ENCODE measurements around the gene BBC3.
"Not testable (repeated sequence)": the region's sequence is repeated elsewhere in the genome, so short reads cannot be mapped to it uniquely, and the experiment has no call there.

The BBC3 gene

DNA sequence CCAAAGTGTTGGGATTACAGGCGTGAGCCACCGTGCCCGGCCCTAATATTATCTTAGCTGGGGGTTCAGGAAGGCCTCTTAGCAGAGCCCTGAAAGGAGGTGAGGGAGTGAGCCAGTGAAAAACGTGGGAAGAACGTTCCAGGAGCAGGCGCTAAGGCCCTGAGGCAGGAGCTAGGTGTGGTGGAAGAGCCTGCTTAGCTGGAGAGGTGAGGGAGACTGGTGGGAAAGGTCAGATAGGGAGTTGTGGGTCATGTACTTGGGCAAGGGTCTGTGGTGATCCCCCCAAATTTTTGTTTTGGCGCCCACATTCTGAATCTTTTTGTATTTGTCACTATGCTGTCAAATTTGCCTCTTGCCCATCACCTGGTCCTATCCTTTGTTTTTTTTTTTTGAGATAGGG is 38.6 kb upstream of the BBC3 start:
- DNase-seq: no peak
- no peak overlapping the region for H3K4me3 ChIP-seq (ENCODE audit: low read depth, low read length)
- TF ChIP-seq, protein P1, sequence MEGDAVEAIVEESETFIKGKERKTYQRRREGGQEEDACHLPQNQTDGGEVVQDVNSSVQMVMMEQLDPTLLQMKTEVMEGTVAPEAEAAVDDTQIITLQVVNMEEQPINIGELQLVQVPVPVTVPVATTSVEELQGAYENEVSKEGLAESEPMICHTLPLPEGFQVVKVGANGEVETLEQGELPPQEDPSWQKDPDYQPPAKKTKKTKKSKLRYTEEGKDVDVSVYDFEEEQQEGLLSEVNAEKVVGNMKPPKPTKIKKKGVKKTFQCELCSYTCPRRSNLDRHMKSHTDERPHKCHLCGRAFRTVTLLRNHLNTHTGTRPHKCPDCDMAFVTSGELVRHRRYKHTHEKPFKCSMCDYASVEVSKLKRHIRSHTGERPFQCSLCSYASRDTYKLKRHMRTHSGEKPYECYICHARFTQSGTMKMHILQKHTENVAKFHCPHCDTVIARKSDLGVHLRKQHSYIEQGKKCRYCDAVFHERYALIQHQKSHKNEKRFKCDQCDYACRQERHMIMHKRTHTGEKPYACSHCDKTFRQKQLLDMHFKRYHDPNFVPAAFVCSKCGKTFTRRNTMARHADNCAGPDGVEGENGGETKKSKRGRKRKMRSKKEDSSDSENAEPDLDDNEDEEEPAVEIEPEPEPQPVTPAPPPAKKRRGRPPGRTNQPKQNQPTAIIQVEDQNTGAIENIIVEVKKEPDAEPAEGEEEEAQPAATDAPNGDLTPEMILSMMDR (IDR thresholded peaks at IDR 0.05; ENCODE audit: low read depth, low read length, missing control alignments): no peak
- H3K27me3 ChIP-seq (replicated peaks): no peaks in the 10 kb centered on the region
- no peak overlapping the region for H3K27ac ChIP-seq
- in situ Hi-C loops (cut with HindIII; ENCODE audit: low pct_ligation_motif_present, low sequenced_read_pairs): no loop called here
- H3K36me3 ChIP-seq (replicated peaks): peaks cover 43% of the 10 kb centered on the region

DNA sequence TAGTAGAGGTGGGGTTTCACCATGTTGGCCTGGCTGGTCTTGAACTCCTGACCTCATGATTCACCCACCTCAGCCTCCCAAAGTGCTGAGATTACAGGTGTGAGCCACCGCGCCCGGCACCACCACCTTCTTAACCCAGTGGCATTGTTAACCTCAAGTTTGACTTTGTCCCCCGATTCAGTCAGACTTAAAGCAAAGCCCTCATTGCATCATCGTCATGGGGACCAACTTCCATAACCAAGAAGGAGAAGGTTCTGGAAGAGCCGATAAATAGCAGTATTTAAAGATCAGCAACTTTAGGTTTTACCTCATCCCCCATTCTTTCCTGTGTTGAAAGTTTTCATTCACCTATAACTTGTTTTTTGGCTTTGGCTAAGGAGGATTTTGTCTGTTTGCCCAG is 37.0 kb upstream of the BBC3 start:
- H3K4me3 ChIP-seq (ENCODE audit: low read depth, low read length): no peak overlapping the region
- H3K27ac ChIP-seq: no peak overlapping the region
- TF ChIP-seq, protein P1 (IDR thresholded peaks at IDR 0.05; ENCODE audit: low read depth, low read length, missing control alignments): no peak
- in situ Hi-C loops (cut with HindIII; ENCODE audit: low pct_ligation_motif_present, low sequenced_read_pairs): no loop called here
- no peak for DNase-seq
- peaks cover 51% of the 10 kb centered on the region for H3K36me3 ChIP-seq (replicated peaks)
- H3K27me3 ChIP-seq (replicated peaks): no peaks in the 10 kb centered on the region

DNA sequence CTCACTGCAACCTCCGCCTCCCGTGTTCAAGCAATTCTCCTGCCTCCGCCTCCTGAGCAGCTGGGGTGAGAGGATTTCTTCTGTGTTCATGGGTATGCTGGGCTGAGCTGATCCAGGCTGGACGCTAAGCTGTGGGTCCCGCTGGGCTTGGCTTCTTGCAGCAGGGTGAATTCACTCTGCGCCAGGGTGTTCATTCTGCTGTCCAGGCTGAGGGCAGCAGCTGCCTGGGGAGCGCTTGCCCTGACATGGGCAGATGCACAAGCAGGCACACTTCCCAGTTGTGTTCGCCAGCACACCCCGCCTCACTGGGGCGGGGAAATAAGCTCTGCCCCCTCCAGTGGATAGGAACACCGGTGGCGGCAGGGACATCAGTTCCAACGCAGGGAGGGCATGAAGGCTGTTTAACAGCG is 36.4 kb upstream of the BBC3 start:
- H3K4me3 ChIP-seq (ENCODE audit: low read depth, low read length): no peak overlapping the region
- H3K27me3 ChIP-seq (replicated peaks): no peaks in the 10 kb centered on the region
- in situ Hi-C loops (cut with HindIII; ENCODE audit: low pct_ligation_motif_present, low sequenced_read_pairs): no loop called here
- H3K27ac ChIP-seq: no peak overlapping the region
- TF ChIP-seq, protein P1 (IDR thresholded peaks at IDR 0.05; ENCODE audit: low read depth, low read length, missing control alignments): no peak
- H3K36me3 ChIP-seq (replicated peaks): peaks cover 55% of the 10 kb centered on the region
- DNase-seq: no peak

DNA sequence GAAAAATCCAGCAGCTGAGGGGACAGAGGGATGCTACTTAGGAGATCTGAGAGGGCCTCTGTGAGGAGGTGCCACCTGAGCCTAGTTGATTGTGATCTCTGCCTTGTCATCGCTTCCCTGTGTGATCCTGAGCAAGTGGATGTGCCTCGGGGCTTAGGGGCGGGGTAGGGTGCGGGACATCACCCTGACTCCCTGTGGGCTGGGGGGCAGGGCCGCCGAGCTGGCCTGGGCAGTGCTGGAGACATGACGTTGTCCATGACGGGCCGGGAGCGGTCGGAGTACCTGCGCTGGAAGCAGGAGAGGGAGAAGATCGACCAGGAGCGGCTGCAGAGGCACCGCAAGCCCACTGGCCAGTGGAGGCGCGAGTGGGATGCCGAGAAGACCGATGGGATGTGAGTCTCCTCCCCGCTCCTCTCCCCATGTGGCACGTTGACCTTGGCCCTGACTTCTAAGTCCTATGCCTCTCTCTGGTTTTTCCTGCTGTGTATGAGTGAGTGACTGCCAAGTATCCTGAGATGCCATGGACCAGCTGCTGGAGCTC is 35.5 kb upstream of the BBC3 start:
- in situ Hi-C loops (cut with HindIII; ENCODE audit: low pct_ligation_motif_present, low sequenced_read_pairs): no loop called here
- Histone ChIP-seq H3K36me3 (replicated peaks) (peaks cover 57% of the 10 kb centered on the region), H3K4me3 (ENCODE audit: low read depth, low read length) (no peak overlapping the region)

DNA sequence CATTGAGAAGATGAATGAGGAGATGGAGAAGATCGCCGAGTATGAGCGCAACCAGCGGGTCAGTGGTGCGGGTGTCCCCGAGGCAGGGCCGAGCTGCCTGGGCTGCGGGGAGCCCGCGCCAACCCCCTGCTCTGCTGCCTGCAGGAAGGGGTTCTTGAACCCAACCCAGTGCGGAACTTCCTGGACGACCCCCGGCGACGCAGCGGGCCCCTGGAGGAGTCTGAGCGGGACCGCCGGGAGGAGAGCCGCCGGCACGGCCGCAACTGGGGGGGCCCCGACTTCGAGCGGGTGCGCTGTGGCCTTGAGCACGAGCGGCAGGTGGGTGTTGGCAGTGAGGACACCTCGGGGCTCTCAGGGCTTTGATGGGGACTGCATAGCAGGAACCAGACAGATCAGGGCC is 33.6 kb upstream of the BBC3 start:
- H3K27ac ChIP-seq: no peak overlapping the region
- H3K27me3 ChIP-seq (replicated peaks): no peaks in the 10 kb centered on the region
- H3K4me3 ChIP-seq (ENCODE audit: low read depth, low read length): no peak overlapping the region
- TF ChIP-seq, protein P1 (IDR thresholded peaks at IDR 0.05; ENCODE audit: low read depth, low read length, missing control alignments): no peak
- in situ Hi-C loops (cut with HindIII; ENCODE audit: low pct_ligation_motif_present, low sequenced_read_pairs): no loop called here
- no peak for DNase-seq
- peaks cover 56% of the 10 kb centered on the region for H3K36me3 ChIP-seq (replicated peaks)

More for the DNA sequence above, 35.5 kb upstream of the BBC3 start:
- no peak for DNase-seq
- Histone ChIP-seq H3K27ac (no peak overlapping the region), H3K27me3 (replicated peaks) (no peaks in the 10 kb centered on the region)
- TF ChIP-seq, protein P1 (IDR thresholded peaks at IDR 0.05; ENCODE audit: low read depth, low read length, missing control alignments): no peak

DNA sequence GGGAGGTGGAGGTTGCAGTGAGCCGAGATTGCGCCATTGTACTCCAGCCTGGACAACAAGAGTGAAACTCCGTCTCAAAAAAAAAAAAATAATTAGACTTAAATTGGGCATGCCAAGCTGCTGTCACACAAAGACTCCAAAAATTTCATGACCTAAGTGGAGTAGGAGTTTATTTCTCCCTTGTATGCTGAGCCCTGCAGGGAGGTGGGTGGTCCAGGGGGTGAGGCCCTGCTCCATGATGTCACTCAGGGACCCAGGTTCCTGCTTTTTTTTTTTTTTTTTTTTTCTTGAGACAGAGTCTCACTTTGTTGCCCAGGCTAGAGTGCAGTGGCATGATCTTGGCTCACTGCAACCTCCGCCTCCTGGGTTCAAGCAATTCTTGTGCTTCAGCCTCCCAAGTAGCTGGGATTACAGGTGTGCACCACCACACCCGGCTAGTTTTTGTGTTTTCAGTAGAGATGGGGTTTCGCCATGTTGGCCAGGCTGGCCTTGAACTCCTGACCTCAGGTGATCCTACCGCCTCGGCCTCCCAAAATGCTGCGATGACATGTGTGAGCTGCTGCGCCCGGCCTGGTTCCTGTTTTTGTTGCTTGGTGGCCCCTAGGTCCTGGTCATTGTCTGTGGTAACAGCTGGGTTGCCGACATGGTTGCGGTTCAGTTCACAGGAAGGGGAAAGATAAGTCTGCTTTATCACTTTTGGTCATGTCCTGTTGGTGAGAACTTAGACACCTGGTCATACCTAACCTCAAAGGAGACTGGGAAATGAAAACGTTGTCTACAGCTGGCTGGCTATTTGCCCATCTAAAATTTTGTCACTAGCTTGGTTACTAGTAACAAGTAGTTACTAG is 31.2 kb upstream of the BBC3 start:
- H3K4me3 ChIP-seq (ENCODE audit: low read depth, low read length); H3K27me3 ChIP-seq (replicated peaks); in situ Hi-C loops (cut with HindIII; ENCODE audit: low pct_ligation_motif_present, low sequenced_read_pairs); DNase-seq; H3K27ac ChIP-seq: not testable (repeated sequence)
- H3K36me3 ChIP-seq (replicated peaks): peaks cover 47% of the 10 kb centered on the region

Data from brain microvascular endothelial cell (primary cell).